Tibial nerve (tissue), 3 donors: Measurements from ENCODE around the gene OPRD1.

Experiments
- POLR2A ChIP-seq, 2 donors: fragments of 450-650 bp; IDR thresholded peaks; one replicate each; pipeline ENCODE4 v1.6.1; 2017; ENCODE audit warnings: antibody characterized with exemption in 2 of 2, mild to moderate bottlenecking in 2 of 2, moderate library complexity in 2 of 2
- TF ChIP-seq, protein P1 (sequence below), 5 experiments: fragments of 200-600 bp in 3 of 5; fragments of 450-650 bp in 2 of 5; sonication (generic) in 3 of 5; IDR thresholded peaks; one replicate each; pipeline ENCODE4 v1.5.1; 2016 to 2019; ENCODE audit warnings: antibody characterized with exemption in 5 of 5, mild to moderate bottlenecking in 3 of 5, moderate library complexity in 2 of 5

GRCh38 chr1:28862571-28863403 is 50.8 kb downstream of the OPRD1 start:
- TF ChIP-seq, protein P1, sequence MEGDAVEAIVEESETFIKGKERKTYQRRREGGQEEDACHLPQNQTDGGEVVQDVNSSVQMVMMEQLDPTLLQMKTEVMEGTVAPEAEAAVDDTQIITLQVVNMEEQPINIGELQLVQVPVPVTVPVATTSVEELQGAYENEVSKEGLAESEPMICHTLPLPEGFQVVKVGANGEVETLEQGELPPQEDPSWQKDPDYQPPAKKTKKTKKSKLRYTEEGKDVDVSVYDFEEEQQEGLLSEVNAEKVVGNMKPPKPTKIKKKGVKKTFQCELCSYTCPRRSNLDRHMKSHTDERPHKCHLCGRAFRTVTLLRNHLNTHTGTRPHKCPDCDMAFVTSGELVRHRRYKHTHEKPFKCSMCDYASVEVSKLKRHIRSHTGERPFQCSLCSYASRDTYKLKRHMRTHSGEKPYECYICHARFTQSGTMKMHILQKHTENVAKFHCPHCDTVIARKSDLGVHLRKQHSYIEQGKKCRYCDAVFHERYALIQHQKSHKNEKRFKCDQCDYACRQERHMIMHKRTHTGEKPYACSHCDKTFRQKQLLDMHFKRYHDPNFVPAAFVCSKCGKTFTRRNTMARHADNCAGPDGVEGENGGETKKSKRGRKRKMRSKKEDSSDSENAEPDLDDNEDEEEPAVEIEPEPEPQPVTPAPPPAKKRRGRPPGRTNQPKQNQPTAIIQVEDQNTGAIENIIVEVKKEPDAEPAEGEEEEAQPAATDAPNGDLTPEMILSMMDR (IDR thresholded peaks at IDR 0.05), result no peak
- no peak for TF ChIP-seq POLR2A (IDR thresholded peaks at IDR 0.05)
